BE2C (cell line): ENCODE measurements around the gene LARP6.
"Not testable (repeated sequence)": the region's sequence is repeated elsewhere in the genome, so short reads cannot be mapped to it uniquely, and the experiment has no call there.

Source experiments
- DNase-seq: peaks from one replicate; pipeline ENCODE4 v3.0.0-alpha.2; 2020
- H3K27me3 ChIP-seq: fragments of 250-450 bp; sonication (Bioruptor Pico); 2 replicates; pipeline ENCODE4 v1.5.1; 2020; ENCODE audit warnings: mild to moderate bottlenecking
- H3K36me3 ChIP-seq: fragments of 250-450 bp; sonication (Bioruptor Pico); 2 replicates; pipeline ENCODE4 v1.5.1; 2020; ENCODE audit warnings: mild to moderate bottlenecking
- H3K4me1 ChIP-seq: fragments of 250-450 bp; sonication (Bioruptor Pico); 2 replicates; pipeline ENCODE4 v1.5.1; 2020
- H3K4me3 ChIP-seq: 2 replicates; pipeline ENCODE4 v1.5.1; 2011; ENCODE audit warnings: low read depth, low read length
- H3K9me3 ChIP-seq: fragments of 250-450 bp; sonication (Bioruptor Pico); 2 replicates; pipeline ENCODE4 v1.5.1; 2020
- TF ChIP-seq, protein P1 (sequence below): IDR thresholded peaks from 2 replicates; pipeline ENCODE4 v1.5.1; 2012; ENCODE audit warnings: mild to moderate bottlenecking, low read depth, low read length

Gene LARP6

DNA sequence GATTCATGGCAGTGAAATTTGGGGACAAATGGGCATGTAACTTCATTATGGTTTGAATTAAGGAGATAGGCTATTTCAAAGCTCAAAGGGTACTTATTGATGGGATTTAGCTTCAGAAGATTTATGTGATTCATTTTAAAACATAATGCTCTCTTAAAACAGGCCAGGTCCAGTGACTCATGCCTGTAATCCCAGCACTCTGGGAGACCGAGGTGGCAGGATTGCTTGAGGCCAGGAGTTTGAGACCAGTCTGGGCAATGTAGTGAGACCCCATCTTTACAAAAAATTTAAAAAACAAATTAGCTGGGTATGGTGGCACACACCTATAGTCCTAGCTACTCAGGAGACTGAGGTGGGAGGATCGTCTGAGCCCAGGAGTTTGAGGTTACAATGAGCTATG, 26.8 kb upstream of the LARP6 start:
- no peak for DNase-seq
- Histone ChIP-seq H3K27me3 (no peaks in the 10 kb centered on the region), H3K9me3 (no peaks in the 10 kb centered on the region), H3K4me3 (no peak overlapping the region), H3K36me3 (no peaks in the 10 kb centered on the region), H3K4me1 (no peaks in the 10 kb centered on the region)
- TF ChIP-seq, protein P1, sequence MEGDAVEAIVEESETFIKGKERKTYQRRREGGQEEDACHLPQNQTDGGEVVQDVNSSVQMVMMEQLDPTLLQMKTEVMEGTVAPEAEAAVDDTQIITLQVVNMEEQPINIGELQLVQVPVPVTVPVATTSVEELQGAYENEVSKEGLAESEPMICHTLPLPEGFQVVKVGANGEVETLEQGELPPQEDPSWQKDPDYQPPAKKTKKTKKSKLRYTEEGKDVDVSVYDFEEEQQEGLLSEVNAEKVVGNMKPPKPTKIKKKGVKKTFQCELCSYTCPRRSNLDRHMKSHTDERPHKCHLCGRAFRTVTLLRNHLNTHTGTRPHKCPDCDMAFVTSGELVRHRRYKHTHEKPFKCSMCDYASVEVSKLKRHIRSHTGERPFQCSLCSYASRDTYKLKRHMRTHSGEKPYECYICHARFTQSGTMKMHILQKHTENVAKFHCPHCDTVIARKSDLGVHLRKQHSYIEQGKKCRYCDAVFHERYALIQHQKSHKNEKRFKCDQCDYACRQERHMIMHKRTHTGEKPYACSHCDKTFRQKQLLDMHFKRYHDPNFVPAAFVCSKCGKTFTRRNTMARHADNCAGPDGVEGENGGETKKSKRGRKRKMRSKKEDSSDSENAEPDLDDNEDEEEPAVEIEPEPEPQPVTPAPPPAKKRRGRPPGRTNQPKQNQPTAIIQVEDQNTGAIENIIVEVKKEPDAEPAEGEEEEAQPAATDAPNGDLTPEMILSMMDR: no peak

DNA sequence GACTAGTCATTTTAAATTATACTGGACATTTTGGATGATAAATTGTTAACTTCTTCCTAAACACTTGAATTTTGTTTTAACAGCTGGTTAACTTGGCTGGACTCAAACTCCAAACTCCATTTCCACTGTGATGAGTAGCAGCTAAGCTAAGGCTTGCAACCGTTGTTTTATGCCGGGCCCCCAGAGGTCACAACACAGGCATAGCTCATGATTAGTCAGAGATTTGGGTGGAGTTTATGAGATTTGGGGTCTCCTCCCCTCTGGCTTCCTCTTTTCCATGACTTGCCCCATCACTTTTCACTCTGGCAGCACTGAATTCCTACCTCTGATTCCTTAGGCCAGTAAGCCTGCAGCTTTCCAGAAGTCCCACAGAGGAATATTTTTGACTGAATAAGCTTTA, 25.4 kb upstream of the LARP6 start:
- TF ChIP-seq, protein P1: no peak
- no peak for DNase-seq
- Histone ChIP-seq H3K27me3 (no peaks in the 10 kb centered on the region), H3K4me3 (no peak overlapping the region), H3K36me3 (no peaks in the 10 kb centered on the region), H3K9me3 (no peaks in the 10 kb centered on the region), H3K4me1 (no peaks in the 10 kb centered on the region)

DNA sequence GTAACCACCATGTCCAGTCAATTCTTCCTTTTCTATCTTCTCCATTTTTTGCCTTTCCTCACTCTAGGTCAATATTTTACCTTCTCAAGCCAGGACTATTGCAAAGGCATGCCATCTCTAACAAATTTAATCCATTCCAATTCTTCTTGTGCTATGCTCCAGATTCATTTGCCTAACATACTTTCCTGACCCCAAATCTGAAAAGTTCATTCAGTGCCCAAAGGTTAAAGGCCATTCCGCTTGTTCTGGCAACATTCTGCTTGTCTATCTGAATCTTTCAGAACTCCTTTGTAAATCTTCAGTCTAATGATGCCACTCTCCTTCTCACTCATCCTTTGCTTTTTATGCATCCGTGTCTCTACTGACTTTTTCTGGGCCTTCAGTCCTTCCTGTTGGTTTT, 22.7 kb upstream of the LARP6 start:
- Histone ChIP-seq H3K36me3 (no peaks in the 10 kb centered on the region), H3K9me3 (no peaks in the 10 kb centered on the region), H3K4me1 (no peaks in the 10 kb centered on the region), H3K27me3 (no peaks in the 10 kb centered on the region), H3K4me3 (no peak overlapping the region)
- TF ChIP-seq, protein P1: no peak
- no peak for DNase-seq

DNA sequence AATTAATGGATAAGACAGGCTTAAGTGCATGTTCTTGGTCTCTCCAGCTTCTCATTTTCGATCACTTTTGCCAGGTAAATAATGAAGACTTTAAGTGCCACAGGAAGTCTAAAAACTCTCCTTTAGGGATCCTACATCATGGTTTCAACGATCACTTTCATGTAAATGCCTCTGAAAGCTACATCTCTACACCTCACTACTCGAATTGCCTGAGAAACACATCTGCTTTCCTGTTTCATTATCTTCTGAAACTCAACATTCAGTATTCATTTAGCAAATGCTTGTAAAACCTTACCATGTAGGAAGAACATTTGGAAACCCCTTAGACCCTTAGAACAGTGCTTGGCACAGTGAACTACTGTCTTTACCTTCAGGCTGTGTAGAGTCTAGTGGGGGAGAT, 22.1 kb upstream of the LARP6 start:
- Histone ChIP-seq H3K27me3 (no peaks in the 10 kb centered on the region), H3K4me3 (no peak overlapping the region), H3K36me3 (no peaks in the 10 kb centered on the region), H3K9me3 (no peaks in the 10 kb centered on the region), H3K4me1 (no peaks in the 10 kb centered on the region)
- TF ChIP-seq, protein P1: no peak
- no peak for DNase-seq

DNA sequence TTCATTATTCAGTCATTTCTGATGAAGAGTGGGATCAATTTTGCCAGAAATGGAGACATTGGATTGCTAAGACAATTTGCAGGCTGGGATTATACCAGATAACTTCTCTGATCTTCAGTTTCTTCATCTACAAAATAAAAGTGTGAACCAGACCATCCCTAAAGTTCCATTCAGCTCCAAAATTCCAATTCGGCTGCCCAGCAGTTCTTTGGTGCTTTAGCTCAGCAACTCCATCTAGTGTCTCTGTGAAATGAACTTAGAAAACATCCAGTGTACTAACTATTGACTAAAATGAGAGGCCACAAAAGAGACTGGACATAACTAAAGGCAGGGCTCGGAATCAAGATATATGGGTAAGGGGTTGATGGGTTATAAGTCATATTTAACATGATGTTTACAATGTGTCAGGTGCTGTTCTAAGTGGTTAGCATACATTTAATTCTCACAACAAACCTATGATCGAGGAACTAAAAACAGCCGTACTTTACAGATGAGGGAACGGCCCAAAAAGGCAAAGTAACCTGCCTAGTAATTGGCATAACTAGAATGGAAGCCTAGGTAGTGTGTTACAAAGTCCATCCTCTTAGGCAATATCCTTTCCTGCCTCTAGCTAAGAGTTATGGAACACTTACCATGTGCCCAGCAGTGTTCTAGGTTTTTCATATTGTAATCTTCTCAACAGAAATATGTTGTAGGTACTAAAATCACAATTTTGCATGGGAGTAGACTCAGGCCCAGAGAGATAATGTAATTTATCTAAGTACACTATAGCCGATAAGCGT, 21.2 kb upstream of the LARP6 start:
- Histone ChIP-seq H3K27me3 (no peaks in the 10 kb centered on the region), H3K4me1 (peaks cover 4% of the 10 kb centered on the region), H3K9me3 (no peaks in the 10 kb centered on the region), H3K36me3 (no peaks in the 10 kb centered on the region), H3K4me3 (no peak overlapping the region)
- DNase-seq: no peak
- TF ChIP-seq, protein P1: peak; percentile 59

DNA sequence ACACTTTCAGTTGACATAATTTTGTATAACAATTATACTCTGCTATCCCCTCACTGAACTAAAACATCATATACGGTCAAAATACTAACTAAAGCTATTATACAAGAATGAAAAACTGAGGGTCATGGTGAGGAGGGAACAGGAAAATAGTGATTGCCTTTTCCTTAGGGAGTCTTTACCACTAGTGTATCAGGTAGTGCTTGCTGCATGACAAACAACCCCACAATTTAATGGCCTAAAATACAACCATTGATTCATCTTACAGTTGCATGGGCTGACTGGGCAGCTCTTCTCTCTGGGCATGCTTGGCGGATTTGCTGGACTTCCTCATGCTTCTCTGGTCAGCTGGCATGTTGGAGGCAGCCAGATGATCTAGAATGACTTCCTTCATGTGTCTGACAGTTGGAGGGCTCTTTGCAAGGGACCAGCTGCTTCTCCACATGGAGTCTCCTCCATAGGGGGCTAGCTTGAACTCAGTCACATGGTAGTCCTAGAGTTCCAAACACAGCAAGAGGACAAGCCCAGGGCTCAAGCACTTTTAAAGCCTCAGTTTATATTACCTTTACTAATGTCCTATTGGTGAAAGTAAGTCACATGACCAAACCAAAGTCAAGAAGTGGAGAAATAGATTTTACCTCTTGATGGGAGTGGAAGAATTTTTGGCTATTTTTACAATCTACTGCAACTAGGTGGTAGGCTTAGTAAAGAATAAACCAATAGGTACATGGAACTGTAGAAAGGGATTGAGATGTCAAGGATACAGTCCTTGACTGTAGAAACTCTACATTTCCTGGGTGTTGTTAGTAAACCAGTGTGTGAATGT, 19.5 kb upstream of the LARP6 start:
- Histone ChIP-seq H3K4me1 (peaks cover 20% of the 10 kb centered on the region), H3K4me3 (no peak overlapping the region), H3K36me3 (no peaks in the 10 kb centered on the region), H3K27me3 (no peaks in the 10 kb centered on the region), H3K9me3 (no peaks in the 10 kb centered on the region)
- TF ChIP-seq, protein P1: no peak
- DNase-seq: no peak

DNA sequence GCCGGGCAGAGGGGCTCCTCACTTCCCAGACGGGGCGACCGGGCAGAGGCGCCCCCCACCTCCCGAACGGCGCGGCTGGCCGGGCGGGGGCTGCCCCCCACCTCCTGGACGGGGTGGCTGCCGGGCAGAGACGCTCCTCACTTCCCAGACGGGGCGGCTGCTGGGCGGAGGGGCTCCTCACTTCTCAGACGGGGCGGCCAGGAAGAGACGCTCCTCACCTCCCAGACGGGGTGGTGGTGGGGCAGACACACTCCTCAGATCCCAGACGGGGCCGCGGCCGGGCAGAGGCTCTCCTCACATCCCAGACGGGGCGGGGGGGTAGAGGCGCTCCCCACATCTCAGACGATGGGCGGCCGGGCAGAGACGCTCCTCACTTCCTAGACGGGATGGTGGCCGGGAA, 17.5 kb upstream of the LARP6 start:
- H3K27me3 ChIP-seq, DNase-seq, H3K9me3 ChIP-seq, H3K36me3 ChIP-seq, H3K4me3 ChIP-seq: not testable (repeated sequence)
- H3K4me1 ChIP-seq: peaks cover 28% of the 10 kb centered on the region
